ENCODE results near the gene ENPEP.

DNA sequence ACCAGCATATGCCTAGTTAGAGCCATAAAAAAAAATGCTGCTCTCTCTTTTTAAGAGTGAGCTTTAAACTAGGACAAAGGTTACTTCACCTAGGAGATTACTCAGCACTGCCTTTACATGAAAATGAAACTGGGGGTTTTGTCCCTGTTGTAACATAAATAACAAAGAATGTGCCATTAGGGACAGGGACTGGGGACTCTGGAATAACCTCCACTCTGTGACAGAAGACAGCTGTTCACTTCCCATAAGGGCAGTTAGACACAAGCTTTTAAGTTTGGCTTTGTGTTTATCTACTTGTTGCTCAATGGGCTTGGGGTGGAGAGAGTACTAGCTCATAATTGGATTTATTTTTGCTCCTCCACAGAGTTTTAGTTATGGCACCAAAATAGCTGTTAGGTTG is 11.9 kb downstream of the ENPEP start:
- TF ChIP-seq, protein P1, sequence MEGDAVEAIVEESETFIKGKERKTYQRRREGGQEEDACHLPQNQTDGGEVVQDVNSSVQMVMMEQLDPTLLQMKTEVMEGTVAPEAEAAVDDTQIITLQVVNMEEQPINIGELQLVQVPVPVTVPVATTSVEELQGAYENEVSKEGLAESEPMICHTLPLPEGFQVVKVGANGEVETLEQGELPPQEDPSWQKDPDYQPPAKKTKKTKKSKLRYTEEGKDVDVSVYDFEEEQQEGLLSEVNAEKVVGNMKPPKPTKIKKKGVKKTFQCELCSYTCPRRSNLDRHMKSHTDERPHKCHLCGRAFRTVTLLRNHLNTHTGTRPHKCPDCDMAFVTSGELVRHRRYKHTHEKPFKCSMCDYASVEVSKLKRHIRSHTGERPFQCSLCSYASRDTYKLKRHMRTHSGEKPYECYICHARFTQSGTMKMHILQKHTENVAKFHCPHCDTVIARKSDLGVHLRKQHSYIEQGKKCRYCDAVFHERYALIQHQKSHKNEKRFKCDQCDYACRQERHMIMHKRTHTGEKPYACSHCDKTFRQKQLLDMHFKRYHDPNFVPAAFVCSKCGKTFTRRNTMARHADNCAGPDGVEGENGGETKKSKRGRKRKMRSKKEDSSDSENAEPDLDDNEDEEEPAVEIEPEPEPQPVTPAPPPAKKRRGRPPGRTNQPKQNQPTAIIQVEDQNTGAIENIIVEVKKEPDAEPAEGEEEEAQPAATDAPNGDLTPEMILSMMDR (IDR thresholded peaks at IDR 0.05): no peak
- no peak for TF ChIP-seq EZH2 (IDR thresholded peaks at IDR 0.05; ENCODE audit: borderline replicate concordance, insufficient read depth, low read depth, low read length, poor library complexity, severe bottlenecking)

Data from B cell (primary cell).